KG1 (cell line): ENCODE results near the gene NEAT1.
A peak's percentile ranks its signal among the peaks of the same experiment; 100 is the strongest.
"Not testable (repeated sequence)": the region's sequence is repeated elsewhere in the genome, so short reads cannot be mapped to it uniquely, and the experiment has no call there.

Experiments used
- DNase-seq: peaks from one replicate; lab custom pipeline; 2025; lab: John Stamatoyannopoulos, UW

Gene NEAT1

DNA sequence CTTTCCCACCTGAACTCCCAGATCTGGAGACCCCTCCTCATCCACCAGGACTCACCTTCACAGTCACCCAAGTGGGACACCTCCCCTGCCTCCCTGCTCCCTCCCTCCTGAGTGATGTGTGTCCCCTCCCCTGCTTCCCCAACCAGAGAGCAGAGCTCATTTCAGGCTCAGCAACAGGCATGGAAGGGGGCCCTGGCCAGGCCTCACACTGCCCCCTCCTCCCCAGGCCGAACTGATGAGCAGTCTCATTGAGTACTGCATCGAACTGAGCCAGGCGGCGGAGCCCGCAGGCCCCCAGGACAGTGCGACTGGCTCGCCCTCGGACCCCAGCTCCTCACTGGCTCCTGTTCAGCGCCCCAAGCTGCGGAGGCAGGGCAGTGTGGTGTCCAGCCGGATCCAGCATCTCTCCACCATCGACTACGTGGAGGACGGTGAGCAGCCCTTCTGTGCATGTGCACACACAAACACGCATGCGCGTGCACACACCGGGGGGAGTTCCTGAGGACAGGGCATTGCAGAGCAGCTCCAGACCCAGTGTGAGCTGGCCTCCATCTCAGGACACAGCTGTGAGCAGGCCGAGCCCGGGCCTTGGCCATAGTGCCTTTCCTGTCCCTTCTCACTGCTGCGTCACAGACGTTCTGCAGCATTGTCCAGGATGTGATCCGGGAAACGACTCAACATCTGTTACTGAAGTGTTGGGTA, 17.8 kb upstream of the NEAT1 start:
- no peak for DNase-seq

DNA sequence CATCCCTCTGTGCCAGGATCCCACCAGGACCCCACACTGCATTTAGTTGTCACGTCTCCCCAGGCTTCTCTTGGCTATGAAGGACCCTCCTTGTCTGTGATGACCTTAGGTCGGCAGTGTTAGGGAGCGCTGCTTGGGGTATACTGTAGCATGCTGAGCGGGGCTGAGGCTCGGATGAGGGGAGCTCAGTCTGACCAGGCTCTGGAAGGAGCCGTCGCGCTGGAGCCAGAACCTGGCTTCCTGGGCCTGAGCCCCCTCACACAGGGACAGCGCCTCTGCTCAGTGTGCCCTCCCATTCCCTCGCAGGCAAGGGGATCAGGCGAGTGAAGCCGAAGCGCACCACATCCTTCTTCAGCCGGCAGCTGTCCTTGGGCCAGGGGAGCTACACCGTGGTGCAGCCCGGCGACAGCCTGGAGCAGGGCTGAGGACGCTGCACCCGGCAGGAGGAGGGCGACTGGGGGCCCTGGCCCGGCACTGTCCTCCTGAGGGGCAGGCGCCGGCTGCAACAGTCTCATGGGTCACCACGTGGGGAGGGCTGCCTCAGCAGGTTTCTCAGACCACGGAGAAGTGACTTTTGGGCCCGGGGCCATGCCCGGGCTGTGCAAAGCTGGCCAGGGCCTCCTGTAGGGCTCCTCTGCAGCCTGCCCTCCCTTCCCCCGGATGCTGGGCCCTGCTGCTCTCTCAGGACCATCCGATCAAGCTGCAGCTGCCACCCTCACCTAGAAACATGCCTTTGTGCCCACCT, 11.5 kb upstream of the NEAT1 start:
- DNase-seq: no peak

DNA sequence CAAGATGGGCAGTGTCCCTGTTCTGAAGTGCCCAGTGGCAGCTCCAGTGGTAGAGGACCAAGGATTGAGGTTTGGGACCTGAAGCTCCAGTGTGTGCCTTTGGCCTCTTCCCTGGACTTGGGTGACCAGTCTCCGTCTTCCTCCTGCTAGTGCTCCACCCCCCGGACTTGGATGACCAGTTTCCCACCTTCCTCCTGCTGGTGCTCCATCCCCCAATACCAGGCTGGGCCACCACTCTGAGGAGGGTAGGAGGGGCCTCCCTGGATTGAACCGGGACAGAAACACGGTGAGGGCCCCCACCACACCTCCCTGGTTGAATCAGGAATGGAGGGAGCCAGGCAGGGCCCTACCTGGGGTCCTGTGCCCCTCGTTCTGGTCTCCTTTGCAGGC, 10.9 kb upstream of the NEAT1 start:
- no peak for DNase-seq

DNA sequence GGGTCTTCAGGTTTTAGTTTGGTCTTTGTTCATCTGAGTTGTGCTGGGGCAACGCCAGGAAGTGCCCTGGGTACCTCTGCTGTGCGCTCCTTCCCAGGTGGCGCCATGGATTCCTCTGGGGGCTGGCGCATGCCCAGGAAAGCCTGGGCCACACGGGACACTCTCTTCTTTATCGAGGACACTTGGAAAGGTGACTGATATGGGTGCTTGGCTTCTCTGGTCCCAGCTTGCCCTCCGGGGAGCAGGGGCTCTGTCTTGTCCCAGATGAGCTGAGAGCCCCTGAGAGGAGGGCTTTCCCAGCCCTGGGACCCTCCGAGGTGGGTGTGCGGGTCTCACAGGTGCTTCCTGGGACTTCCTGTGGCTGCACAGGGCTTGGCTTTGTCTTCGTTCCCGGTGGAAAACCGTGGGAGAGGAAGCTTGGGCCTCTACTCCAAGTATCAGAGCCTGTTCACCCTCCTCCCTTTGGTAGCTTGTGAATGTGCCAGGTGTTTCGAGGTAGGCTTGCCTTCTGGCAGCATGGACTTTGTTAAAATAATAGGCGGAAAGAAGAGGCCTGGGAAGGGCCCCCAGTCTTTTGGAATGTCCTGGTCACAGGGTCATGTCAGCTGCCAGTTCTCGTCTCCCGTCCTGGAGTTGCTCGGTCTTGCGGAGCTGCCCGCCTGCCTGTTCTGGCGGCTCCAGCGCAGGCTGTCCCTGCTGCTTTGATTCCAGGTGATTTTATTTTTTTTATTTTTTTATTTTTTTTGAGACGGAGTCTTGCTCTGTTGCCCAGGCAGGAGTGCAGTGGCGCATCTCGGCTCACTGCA, 10.1 kb upstream of the NEAT1 start:
- no peak for DNase-seq

DNA sequence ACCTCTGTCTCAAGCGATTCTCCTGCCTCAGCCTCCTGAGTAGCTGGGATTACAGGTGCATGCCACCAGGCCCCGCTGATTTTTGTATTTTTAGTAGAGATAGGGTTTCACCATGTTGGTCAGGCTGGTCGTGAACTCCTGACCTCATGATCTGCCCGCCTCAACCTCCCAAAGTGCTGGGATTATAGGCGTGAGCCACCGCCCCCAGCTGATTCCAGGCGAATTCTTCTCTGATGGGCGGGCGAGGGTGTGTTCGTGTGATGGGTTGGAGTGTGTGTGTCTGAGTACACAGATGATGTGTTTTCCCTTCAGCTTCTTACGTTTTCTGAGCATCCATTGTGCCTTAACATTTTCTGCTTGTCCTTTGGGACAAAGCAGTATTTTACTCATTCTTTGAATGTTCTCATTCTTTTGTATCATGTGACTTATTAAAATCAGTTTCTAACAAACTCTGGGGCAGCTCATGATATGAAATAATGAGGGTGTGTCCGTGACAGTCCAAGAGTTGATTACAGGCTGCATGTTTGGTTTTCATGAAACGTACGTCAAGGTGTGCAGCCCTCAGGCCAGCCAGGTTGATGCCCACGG, 9.4 kb upstream of the NEAT1 start:
- DNase-seq: not testable (repeated sequence)

DNA sequence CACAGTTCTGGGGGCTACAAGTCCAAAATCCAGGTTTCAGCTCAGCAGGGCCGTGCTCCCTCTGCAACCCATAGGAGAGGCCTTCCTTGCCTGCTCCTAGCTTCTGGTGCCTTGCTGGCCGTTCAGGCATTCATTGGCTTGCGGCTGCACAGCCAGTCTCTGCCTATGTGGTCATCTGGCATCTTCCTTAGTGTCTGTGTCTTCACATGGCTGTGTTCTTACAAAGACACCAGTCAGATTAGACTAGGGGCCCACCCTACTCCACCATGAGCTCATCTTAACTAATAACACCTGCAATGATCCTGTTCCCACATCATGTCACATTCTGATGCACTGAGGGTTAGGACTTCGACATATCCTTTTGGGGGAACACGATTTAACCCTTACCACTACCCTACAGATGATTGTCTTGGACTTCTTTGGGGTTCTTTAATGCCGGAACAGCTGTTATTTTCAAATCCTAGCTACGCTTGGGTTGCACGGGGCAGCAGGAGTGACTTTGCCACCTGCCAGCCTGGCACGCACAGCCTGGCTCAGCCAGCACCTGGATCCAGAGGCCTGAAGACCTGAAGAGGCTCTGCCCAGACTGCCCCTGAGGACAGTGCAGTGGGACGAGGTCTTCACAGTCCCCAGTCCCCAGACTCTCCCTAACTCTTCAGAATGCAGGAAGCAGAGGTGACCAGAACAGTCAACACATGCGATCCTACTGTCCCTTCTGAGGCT, 7.7 kb upstream of the NEAT1 start:
- no peak for DNase-seq

DNA sequence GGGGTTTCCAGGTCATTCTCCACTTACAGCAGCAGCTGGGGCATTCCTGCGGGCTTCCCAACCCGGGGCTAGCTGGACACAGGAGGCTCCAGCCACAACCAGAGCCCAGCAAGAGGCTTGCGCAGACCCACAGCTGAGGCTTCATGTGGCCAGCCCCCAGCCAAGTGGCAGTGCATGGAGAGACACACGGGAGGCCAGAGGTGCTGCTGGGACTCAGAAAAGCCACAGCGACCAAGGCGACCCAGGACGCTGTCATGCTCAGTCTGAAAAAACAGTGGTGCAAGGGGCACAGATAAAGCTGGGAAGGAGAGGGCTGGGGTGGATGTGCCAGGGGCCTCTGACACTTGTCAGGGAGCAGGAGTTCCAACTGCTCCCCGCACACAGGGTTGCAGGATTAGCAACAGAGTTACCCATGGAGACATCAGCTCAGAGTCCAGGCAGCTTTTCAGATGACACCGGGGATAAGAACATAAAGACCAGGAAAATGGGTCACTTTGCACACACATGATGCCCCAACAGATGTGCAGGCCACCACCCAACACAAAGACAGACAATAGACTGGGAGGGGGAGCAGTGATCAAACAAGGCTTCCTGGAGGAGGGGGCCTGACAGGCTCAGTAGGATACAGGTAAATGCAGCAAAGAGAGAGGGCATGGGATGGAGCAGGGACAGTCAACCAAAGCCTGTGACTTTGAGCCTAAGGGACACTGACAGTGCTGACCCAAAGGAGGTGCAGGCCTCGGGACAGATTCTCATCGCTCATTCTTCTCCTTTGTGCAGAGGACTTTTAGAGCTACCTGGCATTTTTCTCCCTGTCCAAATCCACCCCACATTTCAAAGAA, 6.9 kb upstream of the NEAT1 start:
- no peak for DNase-seq

DNA sequence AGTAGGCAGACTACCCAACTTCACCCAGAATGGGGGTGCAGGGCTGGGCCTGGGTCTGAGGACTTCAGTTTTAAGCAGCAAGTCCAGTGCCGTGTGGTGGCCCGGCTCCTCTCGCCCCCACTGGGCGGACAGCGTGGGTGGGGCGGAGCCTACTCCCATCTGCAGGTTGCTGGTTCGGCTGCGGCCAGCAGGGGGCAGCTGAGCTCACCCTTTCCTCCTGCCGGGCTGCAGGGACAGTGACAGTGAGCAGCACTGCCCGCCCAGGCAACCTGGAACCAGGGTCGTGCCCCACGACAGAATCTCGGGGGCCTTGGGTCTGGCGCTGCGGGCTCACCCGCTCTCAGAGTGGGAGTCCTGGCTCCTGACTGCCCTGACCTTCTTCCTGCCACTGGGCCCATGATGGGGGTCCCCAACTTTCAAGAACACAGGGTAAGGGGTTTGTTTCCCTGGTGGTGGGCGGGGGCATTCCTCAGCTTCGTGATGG, 6.2 kb upstream of the NEAT1 start:
- peak; percentile 78 for DNase-seq

DNA sequence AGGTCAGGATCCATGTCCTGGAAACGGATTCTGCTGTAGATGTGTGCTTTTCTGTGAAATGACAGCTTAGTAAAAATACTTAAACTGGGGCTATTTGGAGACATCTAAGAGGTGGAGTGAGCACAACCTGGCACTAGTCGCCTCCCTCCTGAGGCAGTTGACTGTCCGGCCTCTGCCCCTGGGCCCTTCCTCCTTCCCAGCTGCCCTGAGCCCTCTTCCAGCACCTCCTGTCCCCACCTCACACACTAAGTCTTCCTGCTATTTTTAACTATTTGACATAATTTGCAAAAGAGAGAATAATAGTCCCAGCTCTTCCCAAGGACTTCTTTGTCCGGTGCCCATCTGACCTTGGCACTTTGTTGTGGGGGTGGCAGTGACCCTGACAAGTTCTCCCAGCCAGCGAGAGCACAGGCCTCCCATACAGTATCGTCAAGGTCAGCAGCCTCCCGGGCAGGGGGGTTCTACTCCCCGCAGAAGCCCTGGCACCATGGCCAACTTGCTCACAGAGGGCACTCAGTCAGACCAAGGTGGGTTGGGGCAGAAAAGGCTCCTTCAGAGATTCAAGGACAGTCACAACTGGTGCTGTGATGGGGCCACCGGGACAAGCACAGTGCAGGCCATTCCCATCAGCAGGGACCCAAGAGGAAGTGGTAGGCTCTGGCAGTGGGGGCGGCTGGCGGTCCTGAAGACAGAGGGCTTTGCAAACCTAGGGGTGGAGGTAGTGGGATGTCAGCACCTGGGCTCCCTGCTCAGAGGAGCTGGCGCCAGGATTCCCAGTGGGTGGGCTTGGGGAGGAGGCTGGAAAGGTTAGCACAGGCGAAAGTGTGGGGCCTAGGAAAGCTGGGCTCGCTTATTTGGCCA, 5.5 kb upstream of the NEAT1 start:
- peak; percentile 54 for DNase-seq

DNA sequence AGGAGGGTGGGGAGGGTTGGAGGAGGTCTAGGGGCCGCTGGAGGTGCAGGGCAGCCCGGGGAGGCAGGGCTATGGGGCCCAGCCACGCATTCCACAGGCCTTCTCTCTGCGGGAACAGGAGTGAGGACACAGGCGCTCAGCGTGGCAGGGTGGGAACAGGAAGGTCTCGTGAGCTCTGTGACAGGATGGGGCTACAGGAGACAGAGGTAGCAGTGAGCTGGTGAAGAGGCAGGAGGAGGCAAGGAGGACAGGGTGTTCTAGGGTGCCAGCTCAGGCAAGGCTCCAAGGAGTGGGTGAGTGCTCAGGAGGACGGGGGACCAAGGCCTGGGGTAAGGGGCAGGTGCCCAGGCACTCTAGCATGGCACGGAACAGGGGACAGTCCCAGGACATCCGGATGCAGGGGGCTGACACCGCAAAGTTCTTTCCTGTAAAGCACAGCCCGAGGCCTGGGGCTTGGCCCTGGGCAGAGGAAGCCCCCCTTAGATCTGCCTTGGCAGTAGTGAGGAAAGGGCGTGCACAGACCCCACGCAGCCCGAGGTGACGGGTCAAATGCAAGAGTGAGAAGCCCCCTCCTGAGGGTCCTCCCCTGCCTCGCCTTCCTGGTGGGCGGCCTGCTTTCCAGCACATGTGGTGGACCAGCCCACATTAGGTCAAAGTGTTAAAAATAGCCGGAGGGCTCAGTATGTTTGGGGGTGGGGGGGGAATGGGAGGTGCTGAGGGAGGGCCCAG, 4.7 kb upstream of the NEAT1 start:
- peak; percentile 44 for DNase-seq

DNA sequence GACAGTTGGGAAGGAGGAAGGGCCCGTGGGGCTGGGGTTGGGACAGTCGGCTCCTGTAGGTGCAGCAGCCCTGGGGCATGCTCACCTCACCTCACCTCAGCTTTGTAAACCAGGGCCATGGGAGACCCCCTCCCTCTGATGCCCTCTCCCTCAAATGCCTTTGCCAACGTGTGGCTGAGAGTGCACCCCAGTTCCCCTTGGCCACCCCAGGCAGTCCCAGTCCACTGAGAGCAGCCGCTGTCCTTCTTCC, 4.2 kb upstream of the NEAT1 start:
- no peak for DNase-seq

DNA sequence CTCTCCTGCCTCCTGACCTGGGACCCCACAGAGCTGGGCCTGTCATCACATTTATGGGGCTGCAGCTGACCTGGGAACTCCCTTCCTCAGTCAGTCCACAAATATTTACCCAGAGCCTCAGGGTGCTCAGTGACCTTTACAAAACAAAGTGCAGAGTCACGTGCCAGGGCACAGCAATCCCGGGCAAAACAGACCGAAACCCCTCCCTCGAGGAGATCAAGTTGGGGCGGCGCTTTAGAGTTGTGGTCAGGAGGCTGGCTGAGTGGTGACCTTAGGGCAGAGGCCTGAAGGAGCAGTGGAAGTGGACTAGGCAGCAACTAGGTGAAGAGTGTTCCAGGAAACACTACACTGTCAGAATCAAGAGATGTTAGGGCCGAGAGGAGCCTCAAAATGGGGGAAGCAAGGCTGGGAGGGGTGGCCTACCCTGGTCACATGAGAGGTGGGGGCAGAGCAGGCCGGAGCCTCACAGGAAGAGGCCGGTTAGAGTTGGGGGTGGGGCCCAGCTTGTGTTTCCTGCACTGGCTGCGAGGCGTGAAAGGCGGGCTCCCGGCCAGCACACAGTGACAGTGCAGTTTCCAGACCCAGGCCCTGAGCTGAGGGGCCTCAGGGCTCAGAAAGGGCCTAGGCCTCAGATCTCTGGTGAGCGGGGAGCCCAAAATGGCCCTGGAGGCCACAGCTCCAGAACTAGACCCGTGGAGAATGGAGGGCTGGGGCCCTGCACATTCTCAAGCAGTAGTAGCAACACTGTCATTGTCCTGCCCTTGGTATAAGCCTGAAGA, 3.7 kb upstream of the NEAT1 start:
- DNase-seq: peak; percentile 98

DNA sequence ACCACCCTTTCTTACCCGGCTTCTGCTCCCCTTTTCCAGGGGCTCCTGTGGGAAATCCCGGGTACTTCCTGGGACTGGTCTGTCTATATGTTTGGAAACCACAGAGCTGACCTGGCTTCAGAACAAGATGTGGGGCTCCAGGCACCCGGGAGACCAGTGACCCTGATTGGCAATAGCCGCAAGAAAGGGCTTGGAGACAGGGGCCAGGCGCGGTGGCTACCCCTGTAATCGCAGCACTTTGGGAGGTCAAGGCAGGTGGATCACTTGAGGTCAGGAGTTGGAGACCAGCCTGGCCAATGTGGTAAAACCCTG, 3.2 kb upstream of the NEAT1 start:
- DNase-seq: peak; percentile 85

DNA sequence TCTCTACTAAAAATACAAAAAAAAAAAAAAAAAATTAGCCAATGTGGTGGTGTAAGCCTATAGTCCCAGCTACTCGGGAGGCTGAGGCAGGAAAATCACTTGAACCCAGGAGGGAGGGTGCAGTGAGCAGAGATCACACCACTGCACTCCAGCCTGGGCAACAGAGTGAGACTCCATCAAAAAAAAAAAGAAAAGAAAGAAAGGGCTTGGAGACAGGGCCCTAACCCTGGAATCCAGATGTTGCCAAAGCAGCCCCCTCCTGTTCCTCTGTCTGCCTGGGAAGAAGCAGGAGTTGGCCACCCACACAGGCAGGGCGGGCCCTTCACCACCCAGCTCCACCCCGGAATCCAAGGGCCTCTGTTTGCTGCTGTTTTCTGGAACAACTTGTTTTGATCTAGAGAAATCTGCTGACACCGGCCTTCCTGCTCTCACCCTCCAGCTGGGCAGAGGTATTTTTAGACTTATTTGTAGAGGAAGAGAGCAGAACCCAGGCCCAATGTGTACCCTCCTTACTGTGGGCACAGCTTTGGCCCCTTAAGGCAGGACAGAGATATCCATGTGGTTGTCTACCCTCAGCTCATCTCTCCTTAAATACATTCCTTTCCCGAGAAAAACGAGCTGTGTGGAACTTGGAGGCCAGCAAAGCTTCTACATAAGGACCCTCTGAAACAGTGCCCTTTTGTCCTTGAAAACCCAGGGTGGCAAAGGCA, 2.7 kb upstream of the NEAT1 start:
- peak; percentile 70 for DNase-seq

DNA sequence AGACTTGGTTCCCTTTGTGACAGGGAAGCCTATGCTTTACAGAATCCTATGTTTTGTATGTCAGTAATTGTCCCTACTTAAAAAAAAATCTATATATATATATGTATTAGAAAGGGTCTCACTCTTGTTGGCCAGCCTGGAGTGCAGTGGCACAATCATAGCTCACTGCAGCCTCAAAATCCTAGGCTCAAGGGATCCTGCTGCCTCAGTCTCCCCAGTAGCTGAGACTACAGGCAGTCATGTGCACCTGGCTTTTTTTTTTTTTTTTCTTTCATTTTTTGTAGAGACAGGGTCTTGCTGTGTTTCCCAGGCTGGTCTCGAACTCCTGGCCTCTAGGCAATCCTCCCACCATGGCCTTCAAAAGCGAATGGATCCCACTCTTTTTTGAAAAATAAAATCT, 2.1 kb upstream of the NEAT1 start:
- DNase-seq: no peak

DNA sequence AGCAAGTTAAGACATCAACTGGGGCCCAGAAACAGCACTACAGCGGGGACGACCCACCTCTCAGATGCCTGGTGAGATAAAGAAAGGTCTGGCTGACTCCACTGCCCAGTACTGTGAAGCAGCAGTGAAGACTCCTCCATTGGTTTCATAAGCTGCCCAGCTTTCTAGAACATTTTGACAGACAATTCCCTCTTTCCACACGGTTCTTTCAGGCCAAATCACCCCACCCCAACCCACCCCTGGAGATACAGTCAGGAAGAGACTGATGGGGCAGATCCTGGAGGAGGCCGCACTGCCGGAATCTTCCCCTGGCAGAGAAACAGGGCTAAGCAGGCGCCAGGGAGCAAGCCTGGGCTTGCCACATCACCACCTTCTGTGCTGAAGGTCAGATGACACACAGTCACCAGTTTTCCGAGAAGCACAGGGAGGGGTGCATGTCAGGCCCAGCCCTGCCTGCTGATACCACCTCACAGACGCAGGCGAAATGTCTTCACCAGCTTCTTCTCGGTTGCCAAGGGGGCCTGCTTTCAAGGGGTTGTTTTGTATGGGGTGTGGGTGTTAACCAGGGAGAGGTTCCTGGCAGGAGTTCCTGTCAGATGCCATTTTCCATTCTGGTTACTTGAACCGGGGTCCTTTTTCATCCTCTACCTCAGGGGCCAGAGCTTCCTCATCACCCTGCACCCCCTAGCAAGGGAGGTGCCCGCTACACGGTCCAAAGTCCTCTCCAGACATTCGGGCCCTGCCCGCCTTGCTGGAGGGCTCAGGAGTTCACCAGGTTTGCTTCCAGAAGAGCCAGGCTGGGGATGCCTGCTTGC, 1.4 kb upstream of the NEAT1 start:
- DNase-seq: peak; percentile 86
